Stimulated activated CD8-positive, alpha-beta memory T cell treated with anti-CD3 and anti-CD28 coated beads, Interleukin-4, amount 100 ng/mL, for 24 hours (primary cell): ENCODE results near the gene PAFAH1B2.
"Not testable (repeated sequence)": the region's sequence is repeated elsewhere in the genome, so short reads cannot be mapped to it uniquely, and the experiment has no call there.

Experiments used
- DNase-seq: peaks from one replicate; pipeline ENCODE4 v3.0.0-alpha.2; 2020; ENCODE audit warnings: low read depth

The PAFAH1B2 gene

DNA sequence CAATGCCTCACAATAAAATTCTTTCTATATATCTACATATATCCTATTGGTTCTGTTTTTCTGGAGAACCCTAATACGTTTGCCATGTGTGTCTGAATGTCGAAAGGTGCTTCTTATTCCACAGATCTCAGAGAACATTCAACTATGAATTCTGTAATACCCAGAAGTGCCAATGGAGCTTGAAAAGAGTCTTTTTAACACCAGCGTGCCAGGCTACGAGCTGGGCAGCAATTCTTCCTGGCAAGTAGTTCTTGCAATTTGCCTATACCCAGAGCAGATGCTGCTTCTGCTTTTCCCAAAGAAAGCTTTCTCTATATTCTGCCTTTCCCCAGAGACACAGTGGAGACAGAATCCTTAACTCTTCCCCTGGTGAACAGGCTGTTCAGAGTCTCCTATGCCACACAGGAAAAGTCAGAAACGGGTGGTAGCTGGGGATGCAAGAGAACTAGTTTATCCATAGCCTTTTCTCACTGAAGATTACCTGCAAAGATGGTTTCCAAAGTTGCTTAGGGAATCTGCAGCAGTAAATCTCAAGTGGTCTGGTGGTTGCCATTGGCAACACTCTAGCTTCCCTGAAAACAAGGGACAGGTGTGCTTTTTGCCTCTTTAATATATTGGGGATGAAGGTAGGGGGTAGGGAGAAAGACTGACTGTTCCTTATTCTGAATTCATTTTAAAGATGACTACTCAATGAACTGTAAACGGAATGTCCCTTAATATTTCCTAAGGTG is 16.8 kb upstream of the PAFAH1B2 start:
- no peak for DNase-seq

GRCh38 chr11:117128289-117128688 is 15.8 kb upstream of the PAFAH1B2 start:
- DNase-seq: no peak

DNA sequence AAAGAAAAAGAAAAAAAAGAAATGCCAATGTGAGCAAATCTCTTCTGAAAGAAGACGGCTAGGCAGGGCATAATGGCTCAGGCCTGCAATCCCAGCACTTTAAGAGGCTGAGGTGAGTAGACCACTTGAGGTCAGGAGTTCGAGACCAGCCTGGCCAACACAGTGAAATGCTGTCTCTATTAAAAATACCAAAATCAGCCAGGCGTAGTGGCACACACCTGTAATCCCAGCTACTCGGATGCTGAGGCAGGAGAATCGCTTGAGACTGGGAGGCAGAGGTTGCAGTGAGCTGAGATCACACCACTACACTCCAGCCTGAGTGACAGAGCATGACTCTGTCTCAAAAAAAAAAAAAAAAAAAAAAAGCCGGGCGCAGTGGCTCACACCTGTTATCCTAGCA is 13.7 kb upstream of the PAFAH1B2 start:
- not testable (repeated sequence) for DNase-seq

GRCh38 chr11:117130879-117131278 is 13.2 kb upstream of the PAFAH1B2 start:
- no peak for DNase-seq

GRCh38 chr11:117134431-117134830 is 9.7 kb upstream of the PAFAH1B2 start:
- DNase-seq: no peak

- not testable (repeated sequence) for DNase-seq
Observed at GRCh38 chr11:117134979-117135378, 9.1 kb upstream of the PAFAH1B2 start.

DNA sequence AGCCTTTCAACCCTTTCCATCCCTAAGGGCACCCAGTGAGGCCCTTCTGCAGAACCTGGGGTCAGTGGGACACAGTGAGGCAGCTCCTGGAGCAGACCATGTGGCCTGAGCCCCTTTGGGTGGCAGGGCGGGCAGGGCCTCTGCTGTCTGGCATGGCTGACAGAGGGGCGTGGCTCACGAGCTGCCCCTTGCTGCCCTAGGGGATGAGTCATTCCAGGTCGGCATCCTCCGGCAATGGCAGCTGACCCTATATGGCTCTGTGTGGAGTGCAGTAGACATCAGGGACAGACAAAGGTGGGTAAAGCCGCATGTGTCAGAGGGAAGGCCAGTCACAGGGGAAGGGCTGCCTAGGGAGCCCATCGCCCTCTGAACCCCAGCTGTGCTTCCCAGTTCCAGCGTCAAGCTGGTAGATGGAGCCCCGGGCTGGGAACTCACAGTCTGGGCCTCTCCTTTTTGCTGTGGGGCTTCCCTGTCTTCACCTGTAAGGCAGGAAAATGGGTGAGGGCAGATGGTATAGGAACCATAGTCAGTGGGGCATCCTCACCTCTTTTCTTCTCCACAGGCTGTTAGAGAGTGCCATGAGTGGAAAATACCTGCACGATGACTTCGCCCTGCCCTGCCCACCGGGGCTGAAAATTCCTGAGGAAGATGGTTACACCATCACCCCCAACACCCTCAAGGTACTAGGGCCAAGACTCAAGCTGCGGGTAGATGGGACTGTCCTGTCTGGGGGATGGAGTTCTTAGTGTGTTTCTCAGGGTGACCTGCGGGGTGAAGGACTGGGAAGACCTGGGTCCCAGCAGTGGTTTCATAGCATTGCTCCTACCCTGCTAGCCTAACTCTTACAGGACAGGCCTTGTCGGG is 6.6 kb upstream of the PAFAH1B2 start:
- not testable (repeated sequence) for DNase-seq

DNA sequence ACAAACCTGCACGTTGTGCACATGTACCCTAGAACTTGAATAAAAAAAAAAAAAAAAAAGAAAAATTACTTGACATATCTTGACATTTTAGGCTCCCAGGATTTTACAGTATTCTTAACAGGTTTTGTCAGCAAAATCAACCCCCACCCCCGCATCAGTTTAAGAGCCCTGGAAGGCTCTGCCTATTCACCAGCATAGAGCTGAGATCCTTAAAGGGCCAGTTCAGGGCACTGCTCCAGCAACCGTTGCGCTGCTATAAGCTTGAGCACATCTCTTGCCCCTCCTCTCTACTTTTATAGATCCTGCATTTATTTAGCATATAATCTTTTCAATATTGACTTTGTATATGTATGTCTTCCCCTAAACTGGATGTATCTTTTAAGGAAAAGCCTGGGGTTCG is 697 bp upstream of the PAFAH1B2 start:
- no peak for DNase-seq

DNA sequence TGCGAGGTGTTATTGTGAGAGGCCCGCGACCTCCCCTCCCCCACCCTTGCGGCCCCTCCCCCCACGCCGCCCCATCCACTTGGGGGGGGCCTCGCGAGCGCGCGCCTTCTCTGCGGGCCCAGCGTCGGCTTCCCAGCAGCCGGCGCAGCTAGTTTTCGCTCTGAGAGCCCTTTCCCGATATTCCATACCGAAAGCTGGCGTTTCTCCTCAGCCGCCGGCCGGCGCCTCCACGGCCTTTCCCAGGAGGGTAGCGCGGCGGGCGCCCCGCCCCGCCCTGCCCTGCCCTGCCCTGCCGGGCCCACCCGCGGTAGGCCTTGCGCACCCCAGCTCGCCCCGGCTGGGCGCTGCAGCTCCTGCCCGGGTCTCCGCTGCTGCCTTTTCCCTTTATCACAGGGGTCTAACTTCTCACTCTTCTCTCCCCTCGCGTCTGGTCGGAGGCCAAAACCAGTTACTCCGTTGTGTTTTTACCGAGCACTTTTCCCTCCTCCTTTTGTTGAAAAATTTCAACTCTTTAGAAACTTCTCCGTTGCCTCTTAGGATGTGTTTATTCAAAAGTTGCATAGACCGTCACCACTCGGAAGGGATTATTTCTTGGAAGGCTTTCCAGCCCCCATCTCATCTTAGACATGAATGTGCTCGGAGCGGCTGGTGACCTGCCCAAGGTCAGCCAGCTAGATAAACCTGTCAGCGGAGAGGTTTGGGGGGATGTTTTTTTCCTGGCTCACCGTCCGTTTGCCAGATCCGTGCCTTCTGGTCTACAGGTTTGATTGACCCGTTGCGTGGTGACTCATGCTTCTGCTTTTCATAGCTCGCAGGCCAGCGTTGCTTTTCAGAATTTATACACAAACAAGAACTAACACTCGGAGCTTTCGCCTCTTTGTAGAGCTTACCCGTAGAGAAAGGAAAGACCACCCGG is 648 bp downstream of the PAFAH1B2 start:
- DNase-seq: no peak

DNA sequence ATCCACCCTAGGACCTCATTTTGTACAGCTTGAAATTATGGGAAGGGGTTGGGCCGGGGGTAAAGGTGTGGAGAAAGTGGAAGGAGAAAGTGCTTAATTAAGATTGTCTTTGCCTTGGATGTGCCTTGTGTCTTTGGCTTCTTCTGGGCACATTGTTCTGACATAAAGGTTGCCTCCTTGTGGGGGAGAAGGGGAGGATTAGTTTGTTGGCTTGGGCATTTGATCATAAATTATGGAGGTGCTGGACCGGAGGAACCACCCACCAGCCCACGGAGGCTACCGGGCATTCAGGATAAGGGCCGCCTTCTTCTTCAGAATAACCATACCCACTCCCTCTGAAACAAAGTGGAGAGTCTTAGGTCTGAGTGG is 1.3 kb downstream of the PAFAH1B2 start:
- DNase-seq: no peak

GRCh38 chr11:117146521-117146920 is 2.4 kb downstream of the PAFAH1B2 start:
- DNase-seq: no peak

- DNase-seq: no peak
Observed at GRCh38 chr11:117152066-117152465, 8.0 kb downstream of the PAFAH1B2 start.

DNA sequence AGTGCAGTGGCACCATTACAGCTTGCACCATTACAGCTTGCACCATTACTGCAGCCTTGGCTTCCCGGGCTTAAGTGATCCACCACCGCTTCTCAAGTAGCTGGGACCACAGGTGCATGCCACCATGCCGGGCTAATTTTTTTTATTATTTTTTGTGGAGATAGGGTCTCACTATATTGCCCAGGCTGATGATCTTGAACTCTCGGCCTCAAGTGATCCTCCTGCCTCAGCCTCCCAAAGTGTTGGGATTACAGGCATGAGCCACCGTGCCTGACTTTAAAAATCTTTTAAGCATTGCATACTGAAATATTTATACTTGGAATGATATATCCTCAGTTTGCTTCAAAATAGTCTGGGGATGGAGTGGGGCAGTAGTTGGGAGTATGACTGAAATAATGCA is 10.4 kb downstream of the PAFAH1B2 start:
- no peak for DNase-seq

- no peak for DNase-seq
Observed at GRCh38 chr11:117157507-117157906, 13.4 kb downstream of the PAFAH1B2 start.

DNA sequence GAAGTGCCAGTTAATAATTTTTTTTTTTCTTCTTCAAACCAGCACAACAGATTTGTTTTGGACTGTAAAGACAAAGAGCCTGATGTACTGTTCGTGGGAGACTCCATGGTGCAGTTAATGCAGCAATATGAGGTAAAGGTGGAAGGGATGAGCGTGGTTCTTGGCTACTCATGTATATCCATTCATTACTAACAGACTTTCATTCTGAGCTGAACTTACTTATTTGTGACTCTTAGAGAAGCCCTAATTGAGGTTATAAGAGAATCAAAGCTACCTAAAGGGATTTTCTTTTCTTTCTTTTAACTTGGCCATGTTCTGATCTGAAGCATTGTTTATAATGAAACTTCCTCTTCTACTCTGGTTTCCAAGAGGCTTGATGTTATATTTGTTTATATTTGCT is 15.8 kb downstream of the PAFAH1B2 start:
- no peak for DNase-seq

DNA sequence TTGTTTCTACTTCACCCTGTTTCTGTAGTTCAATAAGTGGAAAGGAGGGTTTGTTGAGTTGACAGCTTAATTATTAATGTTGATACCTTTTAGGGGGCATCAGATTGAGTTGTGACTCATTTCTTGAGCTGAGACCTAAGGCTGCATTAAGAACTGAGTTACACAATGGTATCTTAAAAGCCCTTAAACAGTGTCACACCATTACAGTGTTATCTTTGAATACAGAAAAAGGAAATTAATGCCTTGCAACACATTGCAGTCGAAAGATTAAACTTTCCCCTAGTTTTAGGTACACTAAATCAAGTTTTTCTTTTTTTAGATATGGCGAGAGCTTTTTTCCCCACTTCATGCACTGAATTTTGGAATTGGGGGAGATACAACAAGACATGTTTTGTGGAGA is 16.7 kb downstream of the PAFAH1B2 start:
- DNase-seq: no peak

GRCh38 chr11:117166491-117166890 is 22.4 kb downstream of the PAFAH1B2 start:
- DNase-seq: no peak

DNA sequence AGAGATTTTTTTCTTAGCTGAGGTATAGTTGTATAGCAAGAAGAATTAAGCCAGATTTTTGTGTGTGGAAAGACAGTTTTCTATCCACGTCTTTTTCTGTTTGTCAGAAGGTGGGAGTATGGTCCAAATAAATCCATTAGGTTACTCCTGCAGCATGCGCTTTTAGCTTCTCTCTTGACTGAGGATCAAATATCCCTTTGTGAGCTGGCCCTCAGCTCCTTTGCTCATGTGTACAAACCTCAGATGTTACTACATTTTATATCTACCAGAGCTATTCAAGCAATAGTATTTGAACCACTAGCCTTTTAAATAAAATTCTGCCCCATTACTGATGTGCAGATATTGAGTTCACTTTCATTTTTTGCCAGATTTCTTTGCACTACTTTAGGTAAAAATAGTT is 25.6 kb downstream of the PAFAH1B2 start:
- no peak for DNase-seq

GRCh38 chr11:117170210-117170609 is 26.1 kb downstream of the PAFAH1B2 start:
- no peak for DNase-seq

- DNase-seq: no peak
Observed at GRCh38 chr11:117171007-117171403, 26.9 kb downstream of the PAFAH1B2 start.

GRCh38 chr11:117171404-117172061 is 27.4 kb downstream of the PAFAH1B2 start:
- DNase-seq: no peak
